A549 (cell line): Measurements from ENCODE around the gene PRPF8.

Source experiments
- EP300 ChIP-seq, 2 experiments: fragments of >200 bp; sonication (Bioruptor Twin); formaldehyde crosslinking; IDR thresholded peaks; 2 replicates in 1 of 2; 3 replicates in 1 of 2; pipeline ENCODE4 v1.6.1; 2016 to 2017
- KDM1A ChIP-seq: fragments of 200-600 bp; sonication (generic); IDR thresholded peaks from 2 replicates; pipeline ENCODE4 v1.6.1; 2016; ENCODE audit warnings: low read depth, mild to moderate bottlenecking
- MYC ChIP-seq: IDR thresholded peaks from 2 replicates; pipeline ENCODE4 v1.6.1; 2012; ENCODE audit warnings: mild to moderate bottlenecking, inconsistent platforms, low read length, improper control_type of control experiment, borderline replicate concordance
- RFX5 ChIP-seq: fragments of 450-650 bp; IDR thresholded peaks from 2 replicates; pipeline ENCODE4 v1.7.1; 2014; ENCODE audit warnings: antibody characterized with exemption, mild to moderate bottlenecking, moderate library complexity
- TF ChIP-seq, protein P1 (sequence below): fragments of >200 bp; sonication (Bioruptor Twin); formaldehyde crosslinking; IDR thresholded peaks from 3 replicates; pipeline ENCODE4 v1.5.1; 2016

DNA sequence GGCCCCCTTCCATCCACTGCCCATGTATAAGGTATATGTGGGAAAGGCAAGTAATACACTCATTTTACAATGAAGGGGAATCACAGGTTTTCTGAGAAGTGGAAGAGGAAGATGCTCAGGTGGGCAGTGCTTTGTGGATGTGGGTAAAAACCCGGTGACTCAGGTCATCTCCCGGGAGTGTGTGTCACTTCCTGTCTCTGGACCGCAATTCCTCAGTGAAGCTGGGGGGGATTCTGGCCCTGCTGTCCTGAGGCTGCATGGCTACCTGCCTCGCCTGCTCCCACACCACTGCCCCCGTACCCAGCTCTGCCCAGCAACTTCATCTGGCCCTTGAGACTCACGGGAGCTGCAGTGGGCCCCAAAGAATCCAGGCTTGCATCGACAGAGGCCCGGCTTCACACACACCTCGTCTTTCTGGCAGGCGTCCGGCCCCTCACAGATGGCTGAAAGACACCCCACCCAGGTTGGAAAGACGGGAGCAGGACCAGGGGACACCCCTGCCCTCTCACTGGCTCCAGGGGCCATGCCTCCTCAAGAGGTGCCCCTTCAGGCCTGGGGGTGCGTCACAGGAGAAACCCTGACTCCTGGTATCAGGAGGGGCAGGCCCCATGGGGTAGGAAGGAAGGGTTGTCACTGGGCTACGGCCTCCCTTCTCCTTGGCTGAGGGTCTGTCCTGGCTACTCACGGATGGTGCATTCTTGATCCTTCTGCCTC, 40.0 kb downstream of the PRPF8 start:
- TF ChIP-seq, protein P1, sequence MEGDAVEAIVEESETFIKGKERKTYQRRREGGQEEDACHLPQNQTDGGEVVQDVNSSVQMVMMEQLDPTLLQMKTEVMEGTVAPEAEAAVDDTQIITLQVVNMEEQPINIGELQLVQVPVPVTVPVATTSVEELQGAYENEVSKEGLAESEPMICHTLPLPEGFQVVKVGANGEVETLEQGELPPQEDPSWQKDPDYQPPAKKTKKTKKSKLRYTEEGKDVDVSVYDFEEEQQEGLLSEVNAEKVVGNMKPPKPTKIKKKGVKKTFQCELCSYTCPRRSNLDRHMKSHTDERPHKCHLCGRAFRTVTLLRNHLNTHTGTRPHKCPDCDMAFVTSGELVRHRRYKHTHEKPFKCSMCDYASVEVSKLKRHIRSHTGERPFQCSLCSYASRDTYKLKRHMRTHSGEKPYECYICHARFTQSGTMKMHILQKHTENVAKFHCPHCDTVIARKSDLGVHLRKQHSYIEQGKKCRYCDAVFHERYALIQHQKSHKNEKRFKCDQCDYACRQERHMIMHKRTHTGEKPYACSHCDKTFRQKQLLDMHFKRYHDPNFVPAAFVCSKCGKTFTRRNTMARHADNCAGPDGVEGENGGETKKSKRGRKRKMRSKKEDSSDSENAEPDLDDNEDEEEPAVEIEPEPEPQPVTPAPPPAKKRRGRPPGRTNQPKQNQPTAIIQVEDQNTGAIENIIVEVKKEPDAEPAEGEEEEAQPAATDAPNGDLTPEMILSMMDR: no peak
- TF ChIP-seq KDM1A (no peak), RFX5 (no peak), EP300 (IDR thresholded peaks at IDR 0.05) (no peak), MYC (no peak)
